ENCODE measurements around the gene SIAH2. TPM values are rescaled to one million over a fixed set of nuclear protein-coding genes. Genes with fewer than 3 reads are reported as not detected.

SIAH2 gene
- total RNA-seq, 1 donor = 22.5 TPM

DNA sequence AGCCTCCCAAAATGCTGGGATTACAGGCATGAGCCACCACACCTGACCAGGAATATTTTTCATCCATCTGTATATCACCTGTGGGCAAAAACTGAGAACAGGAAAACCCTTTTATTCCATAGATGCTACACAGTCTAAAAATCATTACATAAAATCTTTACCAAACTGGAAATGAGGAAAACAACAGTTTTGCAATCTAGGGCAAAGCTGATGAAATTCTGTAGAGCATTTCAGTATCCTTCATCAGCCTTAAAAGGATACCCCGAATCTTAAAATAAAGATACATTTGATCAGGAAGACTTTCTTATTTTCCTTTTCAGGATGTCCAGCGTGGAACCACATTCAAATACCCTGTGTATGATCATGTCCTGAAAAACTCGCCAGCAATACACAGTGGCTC is 7.1 kb downstream of the SIAH2 start:
- H3K4me3 ChIP-seq (ENCODE audit: low read depth, low read length) = no peak overlapping the region
- peak; percentile 72 for DNase-seq (ENCODE audit: low read depth)
- TF ChIP-seq CTCF (IDR thresholded peaks at IDR 0.05; ENCODE audit: insufficient read depth, low read length) = no peak

- DNase-seq (ENCODE audit: low read depth) = no peak
- H3K4me3 ChIP-seq (ENCODE audit: low read depth, low read length) = no peak overlapping the region
- TF ChIP-seq CTCF (IDR thresholded peaks at IDR 0.05; ENCODE audit: insufficient read depth, low read length) = no peak
Measured at GRCh38 chr3:150754896-150755295, 8.1 kb downstream of the SIAH2 start.

DNA sequence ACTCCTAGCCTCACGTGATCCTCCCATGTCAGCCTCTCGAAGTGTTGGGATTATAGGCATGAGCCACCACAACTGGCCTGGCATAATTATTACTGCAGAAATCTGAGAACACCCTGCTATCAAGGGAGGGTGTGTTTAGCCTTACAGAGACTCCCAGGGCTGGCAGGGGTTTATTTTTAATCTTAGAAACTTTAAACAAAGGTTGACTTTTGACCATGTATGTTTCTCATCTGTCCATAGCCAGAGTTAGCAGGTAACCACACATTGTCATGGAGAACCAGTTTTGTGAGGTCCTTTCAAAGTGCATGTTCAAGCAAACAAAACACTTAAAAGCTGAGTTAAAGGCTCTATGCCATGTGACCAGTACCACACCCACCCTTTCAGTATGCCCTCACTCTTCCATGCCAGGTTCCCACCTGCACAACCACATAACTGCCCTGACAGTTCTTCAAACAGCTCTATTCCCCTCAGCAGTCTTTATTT is 11.1 kb downstream of the SIAH2 start:
- no peak for DNase-seq (ENCODE audit: low read depth)
- TF ChIP-seq CTCF (IDR thresholded peaks at IDR 0.05; ENCODE audit: insufficient read depth, low read length) = no peak
- no peak overlapping the region for H3K4me3 ChIP-seq (ENCODE audit: low read depth, low read length)

- DNase-seq (ENCODE audit: low read depth) = no peak
- no peak overlapping the region for H3K4me3 ChIP-seq (ENCODE audit: low read depth, low read length)
- TF ChIP-seq CTCF (IDR thresholded peaks at IDR 0.05; ENCODE audit: insufficient read depth, low read length) = no peak
Measured at GRCh38 chr3:150749255-150749654, 13.7 kb downstream of the SIAH2 start.

GRCh38 chr3:150748684-150749047 is 14.3 kb downstream of the SIAH2 start:
- DNase-seq (ENCODE audit: low read depth) = no peak
- no peak overlapping the region for H3K4me3 ChIP-seq (ENCODE audit: low read depth, low read length)
- no peak for TF ChIP-seq CTCF (IDR thresholded peaks at IDR 0.05; ENCODE audit: insufficient read depth, low read length)

GRCh38 chr3:150747886-150748683 is 14.9 kb downstream of the SIAH2 start:
- no peak overlapping the region for H3K4me3 ChIP-seq (ENCODE audit: low read depth, low read length)
- no peak for TF ChIP-seq CTCF (IDR thresholded peaks at IDR 0.05; ENCODE audit: insufficient read depth, low read length)
- peak; percentile 51 for DNase-seq (ENCODE audit: low read depth)

Data from fibroblast of the aortic adventitia (primary cell).